Common myeloid progenitor, CD34-positive (primary cell): ENCODE data around the gene CETN2.
A peak's percentile ranks its signal among the peaks of the same experiment; 100 is the strongest.

ENCODE experiments used
- CTCF ChIA-PET: fragments of 350-600 bp; sonication (Branson Sonifier 250); formaldehyde crosslinking; loops from one replicate; lab custom pipeline; 2021; ENCODE audit warnings: antibody characterized with exemption; lab: Charles Lee
- POLR2A ChIA-PET: fragments of 350-600 bp; sonication (Branson Sonifier 250); formaldehyde crosslinking; loops from one replicate; lab custom pipeline; 2021; ENCODE audit warnings: antibody characterized with exemption; lab: Charles Lee
- DNase-seq, 3 donors: peaks; one replicate each; pipeline versions ENCODE4 v3.0.0 to v3.0.0-alpha.2; 2013
- H3K27ac ChIP-seq, 2 experiments: 1 replicate in 1 of 2; 2 replicates in 1 of 2; pipeline ENCODE4 v1.7.0; 2013; ENCODE audit warnings: inconsistent platforms in 2 of 2, low read length in 2 of 2, mild to moderate bottlenecking in 2 of 2, low read depth in 1 of 2, moderate library complexity in 1 of 2; ENCODE audit not compliant: severe bottlenecking in 2 of 2, insufficient read depth in 1 of 2, poor library complexity in 1 of 2
- H3K27me3 ChIP-seq, 5 experiments: replicated peaks in 2 of 5; 1 replicate in 3 of 5; 2 replicates in 2 of 5; pipeline versions ENCODE4 v1.6.1 to v1.7.0; 2013; ENCODE audit warnings: low read length in 4 of 5, mild to moderate bottlenecking in 2 of 5, moderate library complexity in 2 of 5, inconsistent platforms in 1 of 5; ENCODE audit not compliant: insufficient read depth in 5 of 5, control insufficient read depth in 4 of 5
- H3K36me3 ChIP-seq, 4 experiments: 1 replicate in 2 of 4; 2 replicates in 2 of 4; pipeline versions ENCODE4 v1.6.1 to v1.7.0; 2013; ENCODE audit warnings: low read length in 3 of 4, control low read depth in 1 of 4, mild to moderate bottlenecking in 1 of 4; ENCODE audit not compliant: control insufficient read depth in 4 of 4, insufficient read depth in 4 of 4
- H3K4me1 ChIP-seq, 4 experiments: 1 replicate in 3 of 4; 2 replicates in 1 of 4; pipeline versions ENCODE4 v1.6.1 to v1.7.1; 2013; ENCODE audit warnings: low read length in 3 of 4, mild to moderate bottlenecking in 3 of 4, control low read depth in 1 of 4, inconsistent platforms in 1 of 4, moderate library complexity in 1 of 4; ENCODE audit not compliant: control insufficient read depth in 4 of 4, insufficient read depth in 4 of 4; ENCODE audit errors: control extremely low read depth in 1 of 4
- H3K4me3 ChIP-seq, 7 experiments: 1 replicate in 4 of 7; 2 replicates in 3 of 7; pipeline versions ENCODE4 v1.5.1 to v1.7.0; 2013; ENCODE audit warnings: mild to moderate bottlenecking in 7 of 7, low read length in 6 of 7, moderate library complexity in 6 of 7, inconsistent platforms in 2 of 7, low read depth in 2 of 7, control low read depth in 1 of 7; ENCODE audit not compliant: insufficient read depth in 4 of 7, control insufficient read depth in 1 of 7; ENCODE audit errors: extremely low read depth in 1 of 7
- H3K9me3 ChIP-seq, 5 experiments: 1 replicate in 4 of 5; 2 replicates in 1 of 5; pipeline versions ENCODE4 v1.6.1 to v1.7.1; 2013; ENCODE audit warnings: low read length in 4 of 5, mild to moderate bottlenecking in 2 of 5, inconsistent platforms in 1 of 5, low read depth in 1 of 5, moderate library complexity in 1 of 5; ENCODE audit not compliant: control insufficient read depth in 4 of 5, insufficient read depth in 2 of 5; ENCODE audit errors: control extremely low read depth in 1 of 5
- WGBS: methylation state at CpG from one replicate; pipeline ENCODE4 v1.1.5; 2013; ENCODE audit not compliant: insufficient coverage; 5-methylcytosine and 5-hydroxymethylcytosine counted together

CETN2 gene

DNA sequence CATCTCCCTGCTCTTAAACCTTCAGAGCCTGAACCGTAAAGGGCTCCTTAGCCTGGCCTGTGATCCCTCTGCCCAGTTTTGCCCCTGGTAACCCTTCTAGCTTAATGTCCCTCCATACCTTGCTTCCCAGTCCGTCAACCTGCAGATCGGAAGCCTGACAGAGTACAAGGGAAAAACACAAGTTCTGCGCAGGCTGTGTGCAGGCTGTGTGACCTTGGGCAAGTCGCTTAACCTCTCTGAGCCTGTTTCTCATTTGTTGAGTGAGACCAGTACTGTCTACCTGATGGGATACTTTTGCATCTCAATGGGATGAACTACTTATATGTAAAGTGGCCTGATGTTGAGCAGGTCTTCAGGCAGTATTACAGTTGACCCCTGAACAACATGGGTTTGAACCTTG is 2.0 kb upstream of the CETN2 start:
- 84% methylated on average over 5 of the region's 5 CpGs for WGBS
- Histone ChIP-seq H3K4me3 (peak overlapping the region in 1 of 7 experiments; percentile 72), H3K27me3 (peaks cover 0 to 5% (median 0%) of the 10 kb centered on the region in 5 experiments), H3K9me3 (no peaks in the 10 kb centered on the region), H3K36me3 (peaks cover 0 to 13% (median 5%) of the 10 kb centered on the region in 4 experiments), H3K4me1 (peaks cover 0 to 21% (median 3%) of the 10 kb centered on the region in 4 experiments), H3K27ac (no peak overlapping the region)
- DNase-seq: no peak
- ChIA-PET CTCF (interaction anchor here (1.7 kb wide), 1 partner anchor 11 kb away, joined by 6 read pairs; no protein-coding TSS in a partner anchor), POLR2A (no interaction called here)

DNA sequence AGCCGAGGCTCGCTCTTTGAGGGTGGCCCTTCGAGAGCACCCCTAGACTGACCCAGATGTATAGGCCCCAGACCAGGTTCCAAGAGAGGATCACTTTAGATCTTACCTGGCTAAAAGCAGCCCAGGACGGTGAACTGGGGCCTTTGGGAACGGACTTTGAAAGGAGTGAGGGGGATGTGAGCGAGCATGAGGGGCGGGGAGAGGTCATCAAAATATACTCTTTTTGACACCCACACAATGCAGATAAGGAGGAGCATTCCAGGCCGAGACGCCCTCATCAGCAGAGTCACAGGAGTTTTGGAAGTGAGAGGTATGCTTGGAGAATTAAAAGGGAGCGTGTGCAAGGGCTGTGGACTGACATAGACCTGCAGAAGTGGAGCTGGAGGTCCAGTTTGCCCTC is 834 bp upstream of the CETN2 start:
- Histone ChIP-seq H3K4me1 (peaks cover 0 to 21% (median 3%) of the 10 kb centered on the region in 4 experiments), H3K9me3 (no peaks in the 10 kb centered on the region), H3K27ac (peak overlapping the region; percentile 64 to 91), H3K4me3 (peak overlapping the region; percentile 41 to 84 (median 70)), H3K36me3 (peaks cover 0 to 13% (median 6%) of the 10 kb centered on the region in 4 experiments), H3K27me3 (peaks cover 0 to 5% (median 0%) of the 10 kb centered on the region in 5 experiments)
- 33% methylated on average over 6 of the region's 10 CpGs for WGBS
- ChIA-PET CTCF (interaction anchor here (1.4 to 1.7 kb wide), 3 partner anchors 10 to 75 kb away, joined by 4 to 6 read pairs (median 6); no protein-coding TSS in a partner anchor), POLR2A (no interaction called here)
- no peak for DNase-seq

DNA sequence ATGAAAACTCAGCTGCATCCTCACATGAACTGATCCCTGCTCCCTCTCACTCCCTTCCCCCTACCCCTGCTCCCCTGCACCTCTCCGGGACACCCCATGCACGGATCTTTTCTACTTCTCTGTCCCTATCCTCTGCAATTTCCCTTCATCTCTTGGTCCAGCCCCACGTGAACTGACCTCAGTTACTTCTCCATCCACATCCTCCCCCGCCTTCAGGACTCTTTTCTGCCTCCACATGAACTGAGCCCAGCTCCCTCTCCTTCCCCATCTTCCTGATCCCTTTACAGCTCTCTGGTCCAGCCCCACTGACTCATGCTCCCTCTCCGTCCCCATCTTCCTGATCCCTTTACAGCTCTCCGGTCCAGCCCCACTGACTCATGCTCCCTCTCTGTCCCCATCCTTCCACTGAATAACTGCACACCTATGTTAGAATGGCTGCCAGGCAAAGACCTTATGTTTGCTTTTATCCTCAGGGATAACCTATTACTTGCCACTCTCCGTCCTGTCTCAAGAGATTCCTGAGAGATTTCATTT is 5.6 kb downstream of the CETN2 start:
- H3K27me3 ChIP-seq: peaks cover 0 to 23% (median 3%) of the 10 kb centered on the region in 5 experiments
- POLR2A ChIA-PET: interaction anchor here (0.6 kb wide), 1 partner anchor 11 kb away, joined by 3 read pairs; no protein-coding TSS in a partner anchor
- no peaks in the 10 kb centered on the region for H3K9me3 ChIP-seq
- H3K4me1 ChIP-seq: peaks cover 0 to 2% (median 0%) of the 10 kb centered on the region in 4 experiments
- H3K36me3 ChIP-seq: peaks cover 0 to 3% (median 0%) of the 10 kb centered on the region in 4 experiments
- no peak overlapping the region for H3K4me3 ChIP-seq
- no peak overlapping the region for H3K27ac ChIP-seq
- WGBS: 73% methylated on average over 7 of the region's 7 CpGs
- CTCF ChIA-PET: interaction anchor here (1.0 kb wide), 1 partner anchor 88 kb away, joined by 3 read pairs; no protein-coding TSS in a partner anchor
- no peak for DNase-seq

DNA sequence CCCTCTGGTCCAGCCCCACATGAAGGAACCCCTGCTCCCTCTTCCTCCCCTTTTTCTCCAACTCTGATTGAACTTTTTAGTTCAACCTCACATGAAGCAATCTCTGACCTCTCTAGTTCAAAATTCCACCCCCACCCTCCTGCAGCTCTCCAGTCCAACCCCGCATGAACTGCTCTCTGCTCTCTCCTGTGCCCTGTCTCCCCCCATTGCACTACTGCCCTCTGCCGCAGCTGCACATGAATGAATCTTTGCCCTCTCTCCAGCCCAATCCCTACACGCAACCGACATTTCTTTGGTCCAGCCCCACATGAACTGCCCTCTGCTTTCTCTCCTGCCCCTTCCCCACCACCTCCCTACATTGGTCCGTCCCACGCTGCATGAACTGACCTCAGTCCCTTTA is 6.9 kb downstream of the CETN2 start:
- peaks cover 0 to 3% (median 0%) of the 10 kb centered on the region in 4 experiments for H3K36me3 ChIP-seq
- no peaks in the 10 kb centered on the region for H3K4me1 ChIP-seq
- WGBS: 71% methylated on average over 6 of the region's 6 CpGs
- no peak for DNase-seq
- peaks cover 0 to 23% (median 3%) of the 10 kb centered on the region in 5 experiments for H3K27me3 ChIP-seq
- POLR2A ChIA-PET: no interaction called here
- no peak overlapping the region for H3K27ac ChIP-seq
- H3K4me3 ChIP-seq: no peak overlapping the region
- CTCF ChIA-PET: no interaction called here
- no peaks in the 10 kb centered on the region for H3K9me3 ChIP-seq

DNA sequence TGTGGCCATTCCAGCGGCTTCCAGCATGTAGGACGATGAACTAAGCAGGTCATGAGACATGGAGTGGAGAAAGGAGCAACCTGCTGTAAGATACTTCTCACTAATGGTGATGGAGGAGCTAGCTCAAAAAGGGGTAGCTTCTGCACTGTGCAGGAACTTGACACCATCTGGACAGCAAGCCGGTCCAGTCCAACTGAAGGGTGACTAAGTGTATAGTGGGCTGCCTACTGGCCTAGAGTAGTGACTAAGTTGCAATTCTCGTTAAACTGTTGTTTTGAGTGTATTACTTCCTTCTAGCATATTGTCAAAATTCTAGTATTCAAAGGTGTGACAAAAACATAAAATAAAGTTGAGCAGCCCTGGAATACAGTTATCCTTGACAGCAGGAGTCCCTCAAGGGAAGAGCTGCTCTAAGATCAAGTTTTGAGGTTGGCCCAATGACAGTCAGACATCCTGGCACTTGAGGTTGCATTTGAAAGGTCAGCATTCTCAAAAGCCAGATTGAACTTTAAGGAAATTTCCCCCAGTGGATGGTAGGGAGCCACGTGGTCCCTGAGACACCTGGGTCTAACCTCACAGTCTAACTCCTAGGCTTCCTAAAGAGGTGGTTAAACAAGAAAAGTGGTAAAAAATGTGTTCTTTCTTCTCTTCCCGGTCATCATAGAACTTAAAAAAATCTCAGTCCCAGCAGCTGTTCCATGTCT is 8.0 kb downstream of the CETN2 start:
- ChIA-PET CTCF (interaction anchor here (0.8 to 1.7 kb wide), 4 partner anchors 8 to 103 kb away, joined by 3 to 6 read pairs (median 6); partner anchors contain the start of genes CETN2 and NSDHL), POLR2A (no interaction called here)
- peaks cover 0 to 2% (median 0%) of the 10 kb centered on the region in 4 experiments for H3K36me3 ChIP-seq
- no peak overlapping the region for H3K4me3 ChIP-seq
- H3K9me3 ChIP-seq: no peaks in the 10 kb centered on the region
- peaks cover 0 to 23% (median 3%) of the 10 kb centered on the region in 5 experiments for H3K27me3 ChIP-seq
- no peaks in the 10 kb centered on the region for H3K4me1 ChIP-seq
- 88% methylated on average over 3 of the region's 6 CpGs for WGBS
- H3K27ac ChIP-seq: no peak overlapping the region
- no peak for DNase-seq

DNA sequence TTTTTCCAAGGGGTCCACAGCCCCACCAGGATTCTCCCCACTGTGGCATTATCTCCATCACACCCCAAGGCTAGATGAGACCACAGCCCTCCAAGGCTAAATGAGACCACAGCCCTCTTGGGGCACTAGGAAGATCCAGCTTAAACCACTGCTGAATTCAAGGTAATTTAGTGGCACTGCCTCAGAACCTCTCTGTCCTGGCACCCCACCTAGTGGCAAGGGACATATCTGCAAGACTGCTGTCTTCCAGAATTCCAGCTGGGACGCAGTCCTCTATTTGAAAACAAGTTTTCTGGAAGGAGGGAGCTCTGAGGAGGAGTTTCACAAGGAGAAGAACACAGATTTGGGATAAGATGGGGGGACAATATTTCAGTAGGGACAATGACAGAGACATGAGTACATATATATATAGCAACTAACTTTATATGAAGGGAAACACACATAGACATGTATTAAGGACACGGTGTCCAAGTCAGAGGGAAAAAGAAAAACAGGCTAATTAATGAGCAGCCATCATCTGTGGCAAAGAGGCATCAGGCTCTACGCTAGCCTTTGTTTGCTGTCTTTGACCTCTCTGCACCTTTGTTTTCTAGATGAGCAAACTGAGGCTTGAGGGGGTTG is 9.3 kb downstream of the CETN2 start:
- POLR2A ChIA-PET: no interaction called here
- DNase-seq: peak; percentile 12 to 45 (median 37)

More for the DNA sequence above, 9.3 kb downstream of the CETN2 start:
- H3K27me3 ChIP-seq: peaks cover 0 to 23% (median 3%) of the 10 kb centered on the region in 5 experiments
- CTCF ChIA-PET: interaction anchor here (0.7 to 1.7 kb wide), 7 partner anchors 9 to 107 kb away, joined by 3 to 6 read pairs (median 3); partner anchors contain the start of genes CETN2 and NSDHL
- H3K4me3 ChIP-seq: no peak overlapping the region
- 56% methylated on average over 3 of the region's 3 CpGs for WGBS
- no peaks in the 10 kb centered on the region for H3K9me3 ChIP-seq
- H3K27ac ChIP-seq: no peak overlapping the region
- H3K36me3 ChIP-seq: no peaks in the 10 kb centered on the region
- H3K4me1 ChIP-seq: no peaks in the 10 kb centered on the region
